RKO (cell line): ENCODE results near the gene FXYD1.
"Not testable (repeated sequence)": the region's sequence is repeated elsewhere in the genome, so short reads cannot be mapped to it uniquely, and the experiment has no call there.

Experiments
- DNase-seq: peaks from one replicate; pipeline ENCODE4 v3.0.0-alpha.2; 2016; ENCODE audit warnings: low spot score

FXYD1 gene

GRCh38 chr19:35143231-35143715, 4.6 kb downstream of the FXYD1 start, which contains the start of gene FXYD7:
TSS of gene FXYD7 (plus strand) at chr19:35143255. CDS start at chr19:35143334, 79 bp downstream.
- no peak for DNase-seq

GRCh38 chr19:35143818-35144217, 5.2 kb downstream of the FXYD1 start:
- no peak for DNase-seq

GRCh38 chr19:35144259-35144599, 5.6 kb downstream of the FXYD1 start:
- DNase-seq: no peak

- no peak for DNase-seq
Measured at GRCh38 chr19:35144600-35145436, 6.2 kb downstream of the FXYD1 start.

GRCh38 chr19:35146746-35147459, 8.3 kb downstream of the FXYD1 start:
- DNase-seq: no peak

GRCh38 chr19:35149463-35149862, 10.8 kb downstream of the FXYD1 start:
- DNase-seq: no peak

- no peak for DNase-seq
Measured at GRCh38 chr19:35150445-35150844, 11.8 kb downstream of the FXYD1 start.

- no peak for DNase-seq
Measured at GRCh38 chr19:35151273-35152065, 12.8 kb downstream of the FXYD1 start.

GRCh38 chr19:35153129-35153522, 14.5 kb downstream of the FXYD1 start:
- not testable (repeated sequence) for DNase-seq

- DNase-seq: peak; percentile 72
Measured at GRCh38 chr19:35153701-35154524, 15.3 kb downstream of the FXYD1 start.

- DNase-seq: peak; percentile 89
Measured at GRCh38 chr19:35154525-35155406, 16.1 kb downstream of the FXYD1 start, which contains the start of gene FXYD5. TSS of gene FXYD5 (plus strand) at chr19:35154735. CDS start at chr19:35155551, 816 bp downstream.

GRCh38 chr19:35155441-35155840, 16.8 kb downstream of the FXYD1 start:
- peak; percentile 65 for DNase-seq

GRCh38 chr19:35155981-35156672, 17.5 kb downstream of the FXYD1 start:
- no peak for DNase-seq

- DNase-seq: no peak
Measured at GRCh38 chr19:35156673-35157014, 18.0 kb downstream of the FXYD1 start.

- no peak for DNase-seq
Measured at GRCh38 chr19:35157431-35157830, 18.8 kb downstream of the FXYD1 start.

- DNase-seq: no peak
Measured at GRCh38 chr19:35159606-35160005, 21.0 kb downstream of the FXYD1 start.

GRCh38 chr19:35160629-35161433, 22.2 kb downstream of the FXYD1 start:
- no peak for DNase-seq

GRCh38 chr19:35161434-35161743, 22.8 kb downstream of the FXYD1 start:
- DNase-seq: no peak
